GM19467 (cell line): ENCODE measurements around the gene FCRL6.

ENCODE experiments used
- ATAC-seq: cut with Tn5 transposase; IDR thresholded peaks from one replicate; pipeline ENCODE4 v1.9.1; 2021; ENCODE audit warnings: mild to moderate bottlenecking, moderate library complexity; ENCODE audit not compliant: unreplicated experiment

Gene FCRL6

GRCh38 chr1:159798893-159799292, 3.3 kb upstream of the FCRL6 start:
- no peak for ATAC-seq

GRCh38 chr1:159799446-159799985, 2.6 kb upstream of the FCRL6 start:
- no peak for ATAC-seq

GRCh38 chr1:159800177-159800930, 1.8 kb upstream of the FCRL6 start:
- peak; percentile 79 for ATAC-seq

- ATAC-seq = no peak
Measured at GRCh38 chr1:159803956-159804689, 2.0 kb downstream of the FCRL6 start.

- ATAC-seq = no peak
Measured at GRCh38 chr1:159804924-159805323, 2.8 kb downstream of the FCRL6 start.

GRCh38 chr1:159815926-159816325, 13.8 kb downstream of the FCRL6 start:
- ATAC-seq = no peak

- ATAC-seq = no peak
Measured at GRCh38 chr1:159817276-159818041, 15.3 kb downstream of the FCRL6 start.

- no peak for ATAC-seq
Measured at GRCh38 chr1:159821171-159821867, 19.2 kb downstream of the FCRL6 start.

- ATAC-seq = no peak
Measured at GRCh38 chr1:159823406-159823805, 21.2 kb downstream of the FCRL6 start.

GRCh38 chr1:159825564-159825963, 23.4 kb downstream of the FCRL6 start:
- ATAC-seq = no peak

GRCh38 chr1:159826441-159827101, 24.4 kb downstream of the FCRL6 start, which contains the start of gene SLAMF8:
TSS of gene SLAMF8 (plus strand) at chr1:159826873. CDS start at chr1:159826899, 26 bp downstream.
- no peak for ATAC-seq

- no peak for ATAC-seq
Measured at GRCh38 chr1:159827102-159827490, 24.9 kb downstream of the FCRL6 start.

- no peak for ATAC-seq
Measured at GRCh38 chr1:159827549-159827948, 25.4 kb downstream of the FCRL6 start.

GRCh38 chr1:159828176-159828575, 26.0 kb downstream of the FCRL6 start:
- no peak for ATAC-seq

- no peak for ATAC-seq
Measured at GRCh38 chr1:159828581-159829272, 26.6 kb downstream of the FCRL6 start.

- ATAC-seq = peak; percentile 76
Measured at GRCh38 chr1:159829273-159829634, 27.1 kb downstream of the FCRL6 start.

GRCh38 chr1:159829822-159830465, 27.8 kb downstream of the FCRL6 start:
- no peak for ATAC-seq

GRCh38 chr1:159830722-159831121, 28.6 kb downstream of the FCRL6 start:
- no peak for ATAC-seq
